ENCODE data around the gene UAP1L1.

GRCh38 chr9:137065336-137065967, 11.9 kb upstream of the UAP1L1 start:
- no peak for TF ChIP-seq CTCF (IDR thresholded peaks at IDR 0.05)
- no peak for TF ChIP-seq POLR2A (IDR thresholded peaks at IDR 0.05)
